Keratinocyte (primary cell): ENCODE results near the gene ENPP4. TPM values are rescaled to one million over a fixed set of nuclear protein-coding genes. Genes with fewer than 3 reads are reported as not detected.

ENCODE experiments used
- DNase-seq: peaks from one replicate; pipeline ENCODE4 v3.0.0-alpha.2; 2011; ENCODE audit warnings: low read depth, missing footprints, low spot score
- FAIRE-seq: peaks from 2 replicates; lab custom pipeline; 2011; peaks lifted over from hg19 to GRCh38; lab: Jason Lieb, UNC
- H2AFZ ChIP-seq: 2 replicates; pipeline ENCODE4 v1.6.0; 2012; ENCODE audit warnings: low read length, control low read depth, inconsistent platforms; ENCODE audit not compliant: control insufficient read depth
- H3K27ac ChIP-seq: 2 replicates; pipeline ENCODE4 v1.5.1; 2011; ENCODE audit warnings: low read length; ENCODE audit not compliant: control insufficient read depth, insufficient read depth
- H3K27me3 ChIP-seq: 3 replicates; pipeline ENCODE4 v1.6.0; 2011; ENCODE audit warnings: low read length; ENCODE audit not compliant: control insufficient read depth, insufficient read depth; ENCODE audit errors: extremely low read depth
- H3K36me3 ChIP-seq, 2 experiments: 2 replicates in 1 of 2; 3 replicates in 1 of 2; pipeline ENCODE4 v1.5.1; 2011; ENCODE audit warnings: low read length in 2 of 2, mild to moderate bottlenecking in 1 of 2; ENCODE audit not compliant: control insufficient read depth in 2 of 2, insufficient read depth in 2 of 2; ENCODE audit errors: extremely low read depth in 1 of 2
- H3K4me1 ChIP-seq: 3 replicates; pipeline ENCODE4 v1.5.1; 2011; ENCODE audit warnings: low read length; ENCODE audit not compliant: control insufficient read depth, insufficient read depth; ENCODE audit errors: extremely low read depth
- H3K4me2 ChIP-seq: 3 replicates; pipeline ENCODE4 v1.6.0; 2011; ENCODE audit warnings: low read depth, low read length; ENCODE audit not compliant: control insufficient read depth, insufficient read depth; ENCODE audit errors: extremely low read depth
- H3K4me3 ChIP-seq, 3 experiments: fragments of 200-600 bp in 1 of 3; sonication (generic) in 1 of 3; 2 replicates in 2 of 3; 3 replicates in 1 of 3; pipeline ENCODE4 v1.5.1; 2011 to 2016; ENCODE audit warnings: low read length in 3 of 3, mild to moderate bottlenecking in 3 of 3, control low read depth in 2 of 3, inconsistent platforms in 1 of 3, low read depth in 1 of 3, mixed read lengths in 1 of 3, mixed run types in 1 of 3, moderate library complexity in 1 of 3; ENCODE audit not compliant: control insufficient read depth in 2 of 3, insufficient read depth in 2 of 3; ENCODE audit errors: extremely low read depth in 1 of 3
- H3K79me2 ChIP-seq: 2 replicates; pipeline ENCODE4 v1.6.0; 2012; ENCODE audit warnings: low read length; ENCODE audit not compliant: control insufficient read depth, insufficient read depth
- H3K9ac ChIP-seq: 3 replicates; pipeline ENCODE4 v1.6.0; 2011; ENCODE audit warnings: low read length; ENCODE audit not compliant: control insufficient read depth, insufficient read depth; ENCODE audit errors: extremely low read depth
- H3K9me1 ChIP-seq: 3 replicates; pipeline ENCODE4 v1.6.0; 2011; ENCODE audit warnings: low read length; ENCODE audit not compliant: control insufficient read depth, insufficient read depth; ENCODE audit errors: extremely low read depth
- H3K9me3 ChIP-seq: 2 replicates; pipeline ENCODE4 v1.5.1; 2012; ENCODE audit warnings: low read depth, low read length; ENCODE audit not compliant: control insufficient read depth
- H4K20me1 ChIP-seq: 3 replicates; pipeline ENCODE4 v1.6.0; 2011; ENCODE audit warnings: low read length; ENCODE audit not compliant: control insufficient read depth, insufficient read depth; ENCODE audit errors: extremely low read depth
- CTCF ChIP-seq, 3 experiments: IDR thresholded peaks in 1 of 3; conservative IDR thresholded peaks in 1 of 3; optimal IDR thresholded peaks in 1 of 3; 2 replicates in 2 of 3; 3 replicates in 1 of 3; pipeline versions ENCODE3 to v1.5.1; 2011; ENCODE audit warnings: low read length in 3 of 3, mild to moderate bottlenecking in 3 of 3, moderate library complexity in 2 of 3, control low read depth in 1 of 3, inconsistent platforms in 1 of 3; ENCODE audit not compliant: insufficient read depth in 2 of 3; ENCODE audit errors: extremely low read depth in 1 of 3
- EZH2 ChIP-seq: IDR thresholded peaks from one replicate; pipeline ENCODE4 v1.6.1; 2012; ENCODE audit warnings: inconsistent platforms, mild to moderate bottlenecking, low read length, moderate library complexity
- dilution Hi-C: fragments of 300-500 bp; cut with MboI; formaldehyde crosslinking; loops from one replicate; pipeline ENCODE4 v1.7.0; 2020; ENCODE audit warnings: low sequenced_read_pairs; ENCODE audit not compliant: extremely low pct_ligation_motif_present
- polyA plus RNA-seq, 5 experiments: library from polyadenylated mRNA; depleted of rRNA in 3 of 5; stranded (reverse) in 3 of 5; stranded (forward) in 1 of 5; unstranded in 1 of 5; fragments of >200 nt; gene quantifications; 1 replicate in 1 of 5; 2 replicates in 3 of 5; 3 replicates in 1 of 5; pipeline versions ENCODE4 v1.2.1 to v1.2.3, GENCODE V29; 2011 to 2012; ENCODE audit warnings: missing spikeins in 2 of 5, low read depth in 1 of 5, low replicate concordance in 1 of 5

ENPP4 gene
- polyA plus RNA-seq, 1 donor (not counting 4 experiments of a cell fraction or from before 2014, with no cell fraction given): 0.01 TPM

GRCh38 chr6:46102123-46102522 is 27.7 kb upstream of the ENPP4 start:
- dilution Hi-C loops: no loop called here
- FAIRE-seq (no peak), DNase-seq (no peak)
- Histone ChIP-seq H3K27me3 (no peaks in the 10 kb centered on the region), H3K9ac (no peak overlapping the region), H3K4me3 (no peak overlapping the region), H4K20me1 (no peaks in the 10 kb centered on the region), H3K4me1 (no peaks in the 10 kb centered on the region), H2AFZ (no peak overlapping the region), H3K27ac (no peak overlapping the region), H3K9me1 (no peaks in the 10 kb centered on the region), H3K4me2 (no peak overlapping the region), H3K9me3 (no peaks in the 10 kb centered on the region), H3K36me3 (no peaks in the 10 kb centered on the region), H3K79me2 (no peaks in the 10 kb centered on the region)
- no peak for TF ChIP-seq EZH2
- TF ChIP-seq CTCF (optimal IDR thresholded peaks at IDR 0.05 in 1 of 3, IDR thresholded peaks at IDR 0.05 in 1 of 3, conservative IDR thresholded peaks at IDR 0.05 in 1 of 3; ENCODE audit: extremely low read depth in 1 of 3, insufficient read depth in 2 of 3, low read length in 3 of 3): no peak

GRCh38 chr6:46103441-46104115 is 26.2 kb upstream of the ENPP4 start:
- no peak overlapping the region for H3K9ac ChIP-seq
- no peaks in the 10 kb centered on the region for H3K27me3 ChIP-seq
- H3K79me2 ChIP-seq: no peaks in the 10 kb centered on the region
- DNase-seq: no peak
- no peak for FAIRE-seq
- H3K9me3 ChIP-seq: no peaks in the 10 kb centered on the region
- no peak overlapping the region for H3K4me3 ChIP-seq
- dilution Hi-C loops: no loop called here
- H3K36me3 ChIP-seq: no peaks in the 10 kb centered on the region
- no peak overlapping the region for H3K27ac ChIP-seq
- H2AFZ ChIP-seq: no peak overlapping the region
- no peaks in the 10 kb centered on the region for H3K4me1 ChIP-seq
- TF ChIP-seq CTCF (optimal IDR thresholded peaks at IDR 0.05 in 1 of 3, IDR thresholded peaks at IDR 0.05 in 1 of 3, conservative IDR thresholded peaks at IDR 0.05 in 1 of 3; ENCODE audit: extremely low read depth in 1 of 3, insufficient read depth in 2 of 3, low read length in 3 of 3) (peak in 1 of 3 experiments; percentile 18), EZH2 (no peak)
- no peaks in the 10 kb centered on the region for H3K9me1 ChIP-seq
- H3K4me2 ChIP-seq: no peak overlapping the region
- H4K20me1 ChIP-seq: no peaks in the 10 kb centered on the region
